ENCODE data around the gene NMU.
"Not testable (repeated sequence)": the region's sequence is repeated elsewhere in the genome, so short reads cannot be mapped to it uniquely, and the experiment has no call there.

Gene NMU

GRCh38 chr4:55624063-55624462 lies 12.0 kb downstream of the NMU start:
- DNase-seq (ENCODE audit: low spot score), result not testable (repeated sequence)

- no peak for DNase-seq (ENCODE audit: low spot score)
These were observed 17.5 kb downstream of the NMU start for GRCh38 chr4:55618546-55619143.

GRCh38 chr4:55617587-55618197 lies 18.4 kb downstream of the NMU start:
- DNase-seq (ENCODE audit: low spot score), result no peak

GRCh38 chr4:55615008-55615407 lies 21.1 kb downstream of the NMU start:
- no peak for DNase-seq (ENCODE audit: low spot score)

GRCh38 chr4:55613621-55614020 lies 22.5 kb downstream of the NMU start:
- no peak for DNase-seq (ENCODE audit: low spot score)

GRCh38 chr4:55612341-55612740 lies 23.8 kb downstream of the NMU start:
- no peak for DNase-seq (ENCODE audit: low spot score)

- DNase-seq (ENCODE audit: low spot score), result no peak
These were observed 24.6 kb downstream of the NMU start for GRCh38 chr4:55611358-55612059.

GRCh38 chr4:55610381-55610780 lies 25.7 kb downstream of the NMU start:
- no peak for DNase-seq (ENCODE audit: low spot score)

- DNase-seq (ENCODE audit: low spot score), result no peak
These were observed 26.7 kb downstream of the NMU start for GRCh38 chr4:55609393-55609866.

- DNase-seq (ENCODE audit: low spot score), result no peak
These were observed 27.5 kb downstream of the NMU start for GRCh38 chr4:55608591-55608990.

GRCh38 chr4:55604996-55605395 lies 31.1 kb downstream of the NMU start:
- DNase-seq (ENCODE audit: low spot score), result no peak

- DNase-seq (ENCODE audit: low spot score), result no peak
These were observed 35.5 kb downstream of the NMU start for GRCh38 chr4:55600640-55601039.

GRCh38 chr4:55598641-55599040 lies 37.5 kb downstream of the NMU start:
- no peak for DNase-seq (ENCODE audit: low spot score)

- DNase-seq (ENCODE audit: low spot score), result no peak
These were observed 44.1 kb downstream of the NMU start, which contains the start of gene PDCL2 for GRCh38 chr4:55592014-55592413. PDCL2 (minus strand) TSS chr4:55592245; CDS start chr4:55592109, 136 bp downstream.

- no peak for DNase-seq (ENCODE audit: low spot score)
These were observed 47.9 kb downstream of the NMU start for GRCh38 chr4:55588160-55588559.

GRCh38 chr4:55582773-55583172 lies 53.3 kb downstream of the NMU start:
- DNase-seq (ENCODE audit: low spot score), result not testable (repeated sequence)

- DNase-seq (ENCODE audit: low spot score), result no peak
These were observed 57.6 kb downstream of the NMU start for GRCh38 chr4:55578341-55579010.

- DNase-seq (ENCODE audit: low spot score), result no peak
These were observed 60.6 kb downstream of the NMU start for GRCh38 chr4:55575513-55575912.

- no peak for DNase-seq (ENCODE audit: low spot score)
These were observed 61.8 kb downstream of the NMU start for GRCh38 chr4:55574252-55574651.

- no peak for DNase-seq (ENCODE audit: low spot score)
These were observed 64.3 kb downstream of the NMU start for GRCh38 chr4:55571806-55572205.

GRCh38 chr4:55568905-55569504 lies 67.1 kb downstream of the NMU start:
- DNase-seq (ENCODE audit: low spot score), result no peak

GRCh38 chr4:55561889-55562288 lies 74.2 kb downstream of the NMU start:
- DNase-seq (ENCODE audit: low spot score), result no peak
